Esophagus (tissue), 2 donors: ENCODE data around the gene GRM3. TPM values are rescaled to one million over a fixed set of nuclear protein-coding genes. Genes with fewer than 3 reads are reported as not detected.

Source experiments
- H3K27ac ChIP-seq, 2 donors: one replicate each; pipeline ENCODE4 v1.5.1; 2013; ENCODE audit warnings: low read depth in 2 of 2, mild to moderate bottlenecking in 2 of 2, inconsistent platforms in 1 of 2, low read length in 1 of 2, moderate library complexity in 1 of 2
- H3K27me3 ChIP-seq, 2 donors: one replicate each; pipeline ENCODE4 v1.6.1; 2013; ENCODE audit warnings: low read length in 2 of 2, control low read depth in 1 of 2, mild to moderate bottlenecking in 1 of 2; ENCODE audit not compliant: insufficient read depth in 2 of 2, control insufficient read depth in 1 of 2
- H3K36me3 ChIP-seq, 2 donors: one replicate each; pipeline ENCODE4 v1.6.1; 2013; ENCODE audit warnings: low read length in 1 of 2; ENCODE audit not compliant: control insufficient read depth in 2 of 2, insufficient read depth in 2 of 2
- H3K4me1 ChIP-seq, 2 donors: one replicate each; pipeline ENCODE4 v1.6.1; 2013; ENCODE audit warnings: low read length in 1 of 2; ENCODE audit not compliant: control insufficient read depth in 2 of 2, insufficient read depth in 2 of 2
- H3K4me3 ChIP-seq, 2 donors: one replicate each; pipeline ENCODE4 v1.5.1; 2013; ENCODE audit warnings: low read length in 2 of 2, mild to moderate bottlenecking in 2 of 2, low read depth in 1 of 2, moderate library complexity in 1 of 2
- H3K9me3 ChIP-seq, 2 donors: one replicate each; pipeline ENCODE4 v1.6.1; 2013; ENCODE audit warnings: mild to moderate bottlenecking in 2 of 2, low read depth in 1 of 2, low read length in 1 of 2, moderate library complexity in 1 of 2; ENCODE audit not compliant: control insufficient read depth in 2 of 2, insufficient read depth in 1 of 2
- WGBS, 2 donors: extraction: QIAGEN DNeasy Blood & Tissue Kit; methylation state at CpG; one replicate each; pipeline ENCODE4 v1.1.7; 2013; 5-methylcytosine and 5-hydroxymethylcytosine counted together
- polyA plus RNA-seq, 2 donors: library from polyadenylated mRNA; stranded (reverse); fragments of 200-250 nt; gene quantifications; one replicate each; pipeline ENCODE4 v1.2.3, GENCODE V29; 2013
- donor health status: healthy with polysubstance abuse.
- donor health status: Bipolar disorder and iron deficiency.

The GRM3 gene
- polyA plus RNA-seq, 2 donors: 0.02 to 0.05 TPM

GRCh38 chr7:86668315-86668714, 24.6 kb downstream of the GRM3 start:
- Histone ChIP-seq H3K9me3 (no peaks in the 10 kb centered on the region), H3K27me3 (no peaks in the 10 kb centered on the region), H3K4me1 (no peaks in the 10 kb centered on the region), H3K4me3 (no peak overlapping the region), H3K36me3 (no peaks in the 10 kb centered on the region), H3K27ac (no peak overlapping the region)
- 36 to 44% methylated on average over 3 of the region's 3 CpGs for whole genome bisulfite sequencing, 2 donors

GRCh38 chr7:86687831-86688230, 44.1 kb downstream of the GRM3 start:
- H3K27me3 ChIP-seq: no peaks in the 10 kb centered on the region
- H3K27ac ChIP-seq: no peak overlapping the region
- 69 to 72% methylated on average over 1 of the region's 1 CpG for WGBS, 2 donors
- H3K36me3 ChIP-seq: no peaks in the 10 kb centered on the region
- no peaks in the 10 kb centered on the region for H3K9me3 ChIP-seq
- no peaks in the 10 kb centered on the region for H3K4me1 ChIP-seq
- H3K4me3 ChIP-seq: no peak overlapping the region

DNA sequence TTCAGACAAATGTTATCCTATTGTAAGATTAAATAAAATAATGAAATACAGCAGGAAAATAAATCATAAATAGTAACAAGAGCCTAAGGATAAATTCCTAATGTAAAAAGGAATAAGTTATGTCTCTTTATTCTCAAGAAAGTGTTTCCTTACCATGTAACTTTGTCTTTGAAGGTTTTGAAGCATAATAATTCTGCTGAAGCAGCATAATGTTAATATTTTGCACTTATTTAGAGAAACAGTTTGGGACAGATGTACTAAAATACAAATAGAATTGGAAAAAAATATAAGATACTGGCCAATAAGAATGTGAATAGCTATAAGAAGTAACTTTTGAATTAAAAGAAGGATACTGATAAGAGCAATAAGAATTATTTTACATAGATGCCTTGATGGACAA, 45.7 kb downstream of the GRM3 start:
- Histone ChIP-seq H3K27me3 (no peaks in the 10 kb centered on the region), H3K4me1 (no peaks in the 10 kb centered on the region), H3K9me3 (no peaks in the 10 kb centered on the region), H3K36me3 (no peaks in the 10 kb centered on the region), H3K27ac (no peak overlapping the region), H3K4me3 (no peak overlapping the region)

DNA sequence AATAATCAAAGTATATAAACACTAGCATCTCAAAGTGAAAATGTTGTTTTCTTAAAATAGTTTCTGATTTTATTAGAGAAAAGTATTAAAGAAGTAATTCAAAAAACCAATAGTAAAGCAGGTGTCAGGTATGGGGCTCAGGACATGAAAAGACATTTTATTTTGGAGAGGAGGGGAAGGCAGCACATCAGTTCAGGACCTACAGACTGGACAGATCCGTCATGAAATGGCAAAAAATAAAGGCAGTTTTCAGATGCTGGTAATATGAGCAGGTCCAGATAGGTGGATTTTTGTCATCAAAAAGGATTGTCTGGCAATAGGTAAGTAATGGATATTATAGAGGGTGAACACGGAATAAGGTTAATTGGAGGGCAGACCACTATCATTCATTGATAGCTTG, 49.0 kb downstream of the GRM3 start:
- no peaks in the 10 kb centered on the region for H3K27me3 ChIP-seq
- no peaks in the 10 kb centered on the region for H3K4me1 ChIP-seq
- no peaks in the 10 kb centered on the region for H3K9me3 ChIP-seq
- no peak overlapping the region for H3K27ac ChIP-seq
- 76 to 77% methylated on average over 2 of the region's 2 CpGs for WGBS, 2 donors
- H3K4me3 ChIP-seq: no peak overlapping the region
- H3K36me3 ChIP-seq: no peaks in the 10 kb centered on the region

GRCh38 chr7:86706406-86706805, 62.7 kb downstream of the GRM3 start:
- no peaks in the 10 kb centered on the region for H3K4me1 ChIP-seq
- WGBS, 2 donors: 72 to 93% methylated on average over 1 of the region's 1 CpG

GRCh38 chr7:86708031-86708680, 64.4 kb downstream of the GRM3 start:
- Histone ChIP-seq H3K9me3 (no peaks in the 10 kb centered on the region), H3K27ac (no peak overlapping the region), H3K4me3 (no peak overlapping the region), H3K4me1 (no peaks in the 10 kb centered on the region), H3K36me3 (no peaks in the 10 kb centered on the region), H3K27me3 (no peaks in the 10 kb centered on the region)
- WGBS, 2 donors: 47 to 56% methylated on average over 6 of the region's 6 CpGs

More at GRCh38 chr7:86706406-86706805, 62.7 kb downstream of the GRM3 start:
- Histone ChIP-seq H3K27ac (no peak overlapping the region), H3K27me3 (no peaks in the 10 kb centered on the region), H3K36me3 (no peaks in the 10 kb centered on the region), H3K4me3 (no peak overlapping the region), H3K9me3 (no peaks in the 10 kb centered on the region)

DNA sequence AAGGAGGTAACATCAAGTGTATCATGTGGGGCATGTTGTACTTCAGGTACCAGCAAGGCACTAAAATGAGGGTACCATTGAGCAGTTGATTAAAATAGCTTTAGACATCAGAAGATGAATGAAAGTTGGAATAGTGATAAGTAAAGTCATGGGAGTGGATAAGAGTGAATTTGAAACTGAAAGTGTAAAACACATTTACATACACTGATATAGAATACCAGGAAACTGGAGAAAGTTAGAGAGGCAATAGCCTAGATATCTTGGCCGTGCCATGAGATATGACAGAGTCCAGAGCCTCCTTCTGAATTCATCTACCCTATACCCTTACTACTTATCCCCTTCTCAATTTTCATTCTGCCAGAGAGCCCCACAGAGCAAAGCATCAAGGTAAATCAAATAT, 76.6 kb downstream of the GRM3 start:
- WGBS, 2 donors: 85 to 86% methylated on average over 1 of the region's 1 CpG
- Histone ChIP-seq H3K9me3 (peaks cover 2% of the 10 kb centered on the region in 2 donors), H3K27me3 (no peaks in the 10 kb centered on the region), H3K4me1 (no peaks in the 10 kb centered on the region), H3K36me3 (no peaks in the 10 kb centered on the region), H3K4me3 (no peak overlapping the region), H3K27ac (no peak overlapping the region)

GRCh38 chr7:86733783-86734182, 90.1 kb downstream of the GRM3 start:
- WGBS, 2 donors: 73 to 82% methylated on average over 4 of the region's 4 CpGs
- Histone ChIP-seq H3K4me3 (no peak overlapping the region), H3K9me3 (no peaks in the 10 kb centered on the region), H3K4me1 (no peaks in the 10 kb centered on the region), H3K36me3 (no peaks in the 10 kb centered on the region), H3K27me3 (no peaks in the 10 kb centered on the region), H3K27ac (no peak overlapping the region)

DNA sequence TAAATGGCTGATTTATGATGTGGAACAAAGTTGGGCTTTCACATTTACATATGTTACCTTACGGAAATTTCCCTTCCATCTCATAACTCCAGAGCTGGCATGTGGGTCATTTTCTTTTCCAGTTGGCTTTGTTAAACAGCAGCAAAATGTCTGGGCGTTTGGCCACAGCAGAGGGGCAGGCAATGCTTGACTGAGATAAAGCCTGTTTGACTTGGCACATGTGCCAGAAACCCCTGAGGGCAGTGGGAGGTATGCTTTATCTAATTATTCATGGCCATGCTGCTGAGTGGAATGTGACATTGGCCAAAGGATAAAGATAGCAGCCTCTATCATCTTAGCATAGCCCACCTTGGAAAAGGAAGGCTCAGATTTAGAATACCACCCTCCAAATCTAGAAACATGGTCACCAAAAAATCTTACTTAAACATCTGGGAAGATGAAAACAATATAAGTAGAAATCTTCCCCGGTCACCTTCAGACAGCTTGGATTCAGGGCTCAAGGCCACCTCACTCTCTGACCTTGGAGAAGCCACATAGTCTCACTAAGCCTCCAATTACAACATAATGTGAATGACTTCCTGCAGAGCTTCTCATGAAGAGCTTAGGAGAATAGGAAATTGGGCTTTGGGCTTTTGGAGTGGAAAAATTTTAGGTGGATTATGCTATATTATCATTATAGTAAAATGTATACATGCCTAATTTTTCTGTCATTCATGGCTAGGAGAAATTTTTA, 101.5 kb downstream of the GRM3 start:
- 53 to 56% methylated on average over 3 of the region's 3 CpGs for WGBS, 2 donors
- Histone ChIP-seq H3K9me3 (no peaks in the 10 kb centered on the region), H3K4me1 (no peaks in the 10 kb centered on the region), H3K27me3 (no peaks in the 10 kb centered on the region), H3K4me3 (no peak overlapping the region), H3K36me3 (no peaks in the 10 kb centered on the region), H3K27ac (no peak overlapping the region)

GRCh38 chr7:86747698-86748097, 104.0 kb downstream of the GRM3 start:
- no peaks in the 10 kb centered on the region for H3K4me1 ChIP-seq
- 30 to 45% methylated on average over 3 of the region's 3 CpGs for WGBS, 2 donors
- no peak overlapping the region for H3K27ac ChIP-seq
- H3K9me3 ChIP-seq: no peaks in the 10 kb centered on the region
- no peaks in the 10 kb centered on the region for H3K36me3 ChIP-seq
- no peak overlapping the region for H3K4me3 ChIP-seq
- no peaks in the 10 kb centered on the region for H3K27me3 ChIP-seq
